A549 (cell line): ENCODE results near the gene PGM5. TPM values are rescaled to one million over a fixed set of nuclear protein-coding genes. Genes with fewer than 3 reads are reported as not detected.

Experiments used
- ATAC-seq, 2 experiments: fragments of 200-7000 bp in 1 of 2; fragments of >200 bp in 1 of 2; cut with Nextera tagmentation in 1 of 2; cut with Tn5 transposase in 1 of 2; 3 replicates each; pipeline versions ENCODE4 v1.8.0 to v1.9.1; 2018 to 2020; ENCODE audit warnings: mild to moderate bottlenecking in 1 of 2, moderate library complexity in 1 of 2
- CTCF ChIA-PET: fragments of 300-600 bp; sonication (Branson Sonifier 250); formaldehyde crosslinking; extraction: SDS; loops from one replicate; lab custom pipeline; 2021; ENCODE audit warnings: antibody characterized with exemption, inconsistent platforms; lab: Yijun Ruan, JAX
- POLR2A ChIA-PET: fragments of 350-600 bp; formaldehyde crosslinking; extraction: SDS; loops from one replicate; lab custom pipeline; 2021; ENCODE audit warnings: antibody characterized with exemption, inconsistent platforms; lab: Yijun Ruan, JAX
- DNase-seq, 2 experiments: peaks; one replicate each; pipeline versions ENCODE4 v3.0.0 to v3.0.0-alpha.2; 2011 to 2016; ENCODE audit warnings: low read depth in 1 of 2, low spot score in 1 of 2
- FAIRE-seq: peaks from 2 replicates; lab custom pipeline; 2011; peaks lifted over from hg19 to GRCh38; lab: Jason Lieb, UNC
- H3K27ac ChIP-seq, 2 experiments: fragments of >200 bp; sonication (Bioruptor Twin); formaldehyde crosslinking; 3 replicates each; pipeline ENCODE4 v1.5.1; 2016 to 2017
- H3K4me1 ChIP-seq: fragments of >200 bp; sonication (Bioruptor Twin); formaldehyde crosslinking; 3 replicates; pipeline ENCODE4 v1.6.1; 2016
- H3K4me2 ChIP-seq: fragments of >200 bp; sonication (Bioruptor Twin); formaldehyde crosslinking; 3 replicates; pipeline ENCODE4 v1.6.1; 2016
- H3K4me3 ChIP-seq: fragments of >200 bp; sonication (Bioruptor Twin); formaldehyde crosslinking; 3 replicates; pipeline ENCODE4 v1.5.1; 2016
- H3K9me3 ChIP-seq: fragments of >200 bp; sonication (Bioruptor Twin); formaldehyde crosslinking; 3 replicates; pipeline ENCODE4 v1.6.1; 2016
- ATOH8 ChIP-seq: fragments of 250-450 bp; sonication (Bioruptor Pico); IDR thresholded peaks from 2 replicates; pipeline ENCODE4 v1.5.0; 2020; ENCODE audit warnings: low read depth, mild to moderate bottlenecking, moderate library complexity
- CTCF ChIP-seq: fragments of >200 bp; sonication (Bioruptor Twin); formaldehyde crosslinking; IDR thresholded peaks from 3 replicates; pipeline ENCODE4 v1.5.1; 2016
- EHMT2 ChIP-seq: fragments of 200-600 bp; sonication (generic); IDR thresholded peaks from 2 replicates; pipeline ENCODE4 v1.6.1; 2016; ENCODE audit warnings: antibody characterized with exemption, low read depth, mild to moderate bottlenecking, moderate library complexity
- ESRRA ChIP-seq: fragments of 150-350 bp; IDR thresholded peaks from 2 replicates; pipeline ENCODE4 v1.6.1; 2014; ENCODE audit warnings: mild to moderate bottlenecking, low read length, borderline replicate concordance
- FOSB ChIP-seq: fragments of 250-450 bp; sonication (Bioruptor Pico); IDR thresholded peaks from 2 replicates; pipeline ENCODE4 v1.5.0; 2020; ENCODE audit warnings: mild to moderate bottlenecking, moderate library complexity
- HOXB13 ChIP-seq: fragments of 250-450 bp; sonication (Bioruptor Pico); IDR thresholded peaks from 2 replicates; pipeline ENCODE4 v1.5.0; 2020; ENCODE audit warnings: low read depth, mild to moderate bottlenecking, moderate library complexity
- JUN ChIP-seq, 2 experiments: fragments of >200 bp; sonication (Bioruptor Twin); formaldehyde crosslinking; IDR thresholded peaks; 2 replicates in 1 of 2; 3 replicates in 1 of 2; pipeline ENCODE4 v1.6.1; 2016 to 2017
- KDM5A ChIP-seq: fragments of 200-600 bp; sonication (generic); IDR thresholded peaks from 2 replicates; pipeline ENCODE4 v1.6.1; 2016; ENCODE audit warnings: antibody characterized with exemption, mild to moderate bottlenecking
- RAD21 ChIP-seq, 2 experiments: fragments of >200 bp in 1 of 2; sonication (Bioruptor Twin) in 1 of 2; formaldehyde crosslinking in 1 of 2; IDR thresholded peaks in 1 of 2; conservative IDR thresholded peaks in 1 of 2; 2 replicates in 1 of 2; 3 replicates in 1 of 2; pipeline ENCODE4 v1.6.1; 2012 to 2018; ENCODE audit warnings: inconsistent platforms in 1 of 2
- SMC3 ChIP-seq: fragments of >200 bp; sonication (Bioruptor Twin); formaldehyde crosslinking; IDR thresholded peaks from 3 replicates; pipeline ENCODE4 v1.6.1; 2018; ENCODE audit warnings: inconsistent platforms
- SREBF2 ChIP-seq: fragments of 450-650 bp; IDR thresholded peaks from 2 replicates; pipeline ENCODE4 v1.6.1; 2014; ENCODE audit warnings: mild to moderate bottlenecking, moderate library complexity
- USF2 ChIP-seq: fragments of 450-650 bp; IDR thresholded peaks from 2 replicates; pipeline ENCODE4 v1.6.1; 2014; ENCODE audit warnings: antibody characterized with exemption
- ZC3H11A ChIP-seq: fragments of 450-650 bp; IDR thresholded peaks from 2 replicates; pipeline ENCODE4 v1.6.1; 2014; ENCODE audit warnings: antibody characterized with exemption, mild to moderate bottlenecking
- WGBS: methylation state at CpG from one replicate; pipeline ENCODE4 v1.1.6; 2017; ENCODE audit errors: missing lambda C conversion rate; 5-methylcytosine and 5-hydroxymethylcytosine counted together
- polyA plus RNA-seq, 4 experiments: library from polyadenylated mRNA; depleted of rRNA in 3 of 4; stranded (reverse); fragments of >200 nt; fragmentation: RNase III in 1 of 4; extraction: RNeasy Plus Mini Kit Qiagen cat#74134 plus additional on column Dnase treatment in 1 of 4; gene quantifications; 2 replicates in 3 of 4; 3 replicates in 1 of 4; pipeline ENCODE4 v1.2.3, GENCODE V29; 2011 to 2017

Gene PGM5
- polyA plus RNA-seq, 2 of the 4 experiments (the other 2 are of a cell fraction) = 0.18 TPM; not detected in 1

GRCh38 chr9:68505681-68506409 lies 149.4 kb downstream of the PGM5 start:
- H3K4me3 ChIP-seq = no peak overlapping the region
- no peak for ATAC-seq
- CTCF ChIA-PET = interaction anchor here (1.1 kb wide), 1 partner anchor 45 kb away, joined by 3 read pairs; no protein-coding TSS in a partner anchor
- TF ChIP-seq USF2 (no peak), JUN (IDR thresholded peaks at IDR 0.05) (no peak), SREBF2 (no peak)
- TF ChIP-seq, all 56 proteins: peak for 0
- Histone ChIP-seq H3K4me2 (no peak overlapping the region), H3K9me3 (no peaks in the 10 kb centered on the region), H3K4me1 (peaks cover 10% of the 10 kb centered on the region), H3K27ac (no peak overlapping the region)
- WGBS = 65% methylated on average over 4 of the region's 4 CpGs
- FAIRE-seq (no peak), DNase-seq (no peak)
- POLR2A ChIA-PET = no interaction called here

- DNase-seq = no peak
- H3K9me3 ChIP-seq = no peaks in the 10 kb centered on the region
- H3K27ac ChIP-seq = no peak overlapping the region
- no peak overlapping the region for H3K4me3 ChIP-seq
- no peak for TF ChIP-seq KDM5A
- no peak for TF ChIP-seq SMC3
- no peak for TF ChIP-seq ESRRA
- FAIRE-seq = no peak
- peaks cover 3% of the 10 kb centered on the region for H3K4me1 ChIP-seq
- ChIA-PET POLR2A (no interaction called here), CTCF (interaction anchor here (0.7 to 1.4 kb wide), 4 partner anchors 12 to 49 kb away, joined by 3 read pairs; no protein-coding TSS in a partner anchor)
- no peak overlapping the region for H3K4me2 ChIP-seq
- WGBS = 82% methylated on average over 1 of the region's 1 CpG
- no peak for ATAC-seq
Measured at GRCh38 chr9:68506551-68506950, 150.1 kb downstream of the PGM5 start.

GRCh38 chr9:68507130-68507805 lies 150.9 kb downstream of the PGM5 start:
- WGBS = 54% methylated on average over 7 of the region's 7 CpGs
- H3K4me1 ChIP-seq = no peaks in the 10 kb centered on the region
- no peak for FAIRE-seq
- CTCF ChIA-PET = interaction anchor here (0.7 to 1.9 kb wide), 7 partner anchors 9 to 151 kb away, joined by 3 to 6 read pairs (median 3); partner anchors contain the start of gene PGM5
- TF ChIP-seq FOSB (CRISPR knock-in tag) = no peak
- TF ChIP-seq ZC3H11A = no peak
- TF ChIP-seq ATOH8 (CRISPR knock-in tag) = no peak
- peak; percentile 65 to 72 for TF ChIP-seq RAD21 (conservative IDR thresholded peaks at IDR 0.05 in 1 of 2, IDR thresholded peaks at IDR 0.05 in 1 of 2)
- peak; percentile 63 for TF ChIP-seq CTCF
- TF ChIP-seq HOXB13 (CRISPR knock-in tag) = no peak
- peak; percentile 69 for TF ChIP-seq SMC3
- ATAC-seq = peak in 1 of 2 experiments; percentile 57; a peak in 2 of 6 replicates
- no peak overlapping the region for H3K27ac ChIP-seq
- no peaks in the 10 kb centered on the region for H3K9me3 ChIP-seq
- no peak overlapping the region for H3K4me3 ChIP-seq
- DNase-seq = peak; percentile 15 to 17
- POLR2A ChIA-PET = no interaction called here
- no peak overlapping the region for H3K4me2 ChIP-seq

GRCh38 chr9:68507806-68508145 lies 151.4 kb downstream of the PGM5 start:
- CTCF ChIA-PET = interaction anchor here (1.2 to 1.9 kb wide), 3 partner anchors 10 to 76 kb away, joined by 3 to 6 read pairs (median 3); no protein-coding TSS in a partner anchor
- POLR2A ChIA-PET = no interaction called here
- FAIRE-seq = no peak

More at GRCh38 chr9:68507806-68508145, 151.4 kb downstream of the PGM5 start:
- TF ChIP-seq EHMT2 (no peak), CTCF (0 out of 3 replicates have a peak, but pooled peaks have one; percentile 0)
- peak in 1 of 2 experiments; percentile 27; a peak in 2 of 6 replicates for ATAC-seq
- 10% methylated on average over 2 of the region's 2 CpGs for WGBS
- no peak for DNase-seq
- H3K4me1 ChIP-seq = no peaks in the 10 kb centered on the region
- no peak overlapping the region for H3K4me3 ChIP-seq
- no peak overlapping the region for H3K27ac ChIP-seq
- H3K9me3 ChIP-seq = no peaks in the 10 kb centered on the region
- no peak overlapping the region for H3K4me2 ChIP-seq
